GM23338 (cell line): ENCODE results near the gene HOXB5.

ENCODE experiments used
- CREB1 ChIP-seq: fragments of 250-450 bp; sonication (Bioruptor Pico); IDR thresholded peaks from 2 replicates; pipeline ENCODE4 v1.5.0; 2020; ENCODE audit warnings: low read depth, mild to moderate bottlenecking, moderate library complexity
- EZH2 ChIP-seq: fragments of 200-600 bp; sonication (generic); IDR thresholded peaks from one replicate; pipeline ENCODE4 v1.8.0; 2017; ENCODE audit warnings: antibody characterized with exemption, mild to moderate bottlenecking, low read depth; ENCODE audit not compliant: unreplicated experiment
- EZH2phosphoT487 ChIP-seq: fragments of 200-600 bp; sonication (generic); IDR thresholded peaks from one replicate; pipeline ENCODE4 v1.8.1; 2018; ENCODE audit warnings: antibody characterized with exemption; ENCODE audit not compliant: unreplicated experiment
- JUNB ChIP-seq: IDR thresholded peaks from one replicate; pipeline ENCODE4 v1.6.1; 2016; ENCODE audit warnings: antibody characterized with exemption; ENCODE audit not compliant: unreplicated experiment
- NANOG ChIP-seq: IDR thresholded peaks from 2 replicates; pipeline ENCODE4 v1.6.1; 2016; ENCODE audit warnings: antibody characterized with exemption, borderline replicate concordance
- POLR2AphosphoS5 ChIP-seq: IDR thresholded peaks from 2 replicates; pipeline ENCODE4 v1.6.1; 2016; ENCODE audit warnings: antibody characterized with exemption, low read depth
- ZNF114 ChIP-seq: fragments of 250-450 bp; sonication (Bioruptor Pico); IDR thresholded peaks from 2 replicates; pipeline ENCODE4 v1.5.0; 2020; ENCODE audit warnings: mild to moderate bottlenecking, moderate library complexity
- ZNF331 ChIP-seq: fragments of 250-450 bp; sonication (Bioruptor Pico); IDR thresholded peaks from 2 replicates; pipeline ENCODE4 v1.5.0; 2020; ENCODE audit warnings: low read depth, mild to moderate bottlenecking, moderate library complexity
- TF ChIP-seq, protein P1 (sequence below), 2 experiments: fragments of 200-600 bp in 1 of 2; sonication (generic) in 1 of 2; conservative IDR thresholded peaks; 2 replicates each; pipeline versions ENCODE4 v1.5.1 to v1.6.1; 2016 to 2017; ENCODE audit warnings: antibody characterized with exemption in 2 of 2, low read depth in 2 of 2, mild to moderate bottlenecking in 2 of 2, moderate library complexity in 1 of 2
- TF ChIP-seq, protein P2 (sequence below): IDR thresholded peaks from one replicate; pipeline ENCODE4 v1.6.1; 2018; ENCODE audit warnings: antibody characterized with exemption; ENCODE audit not compliant: unreplicated experiment

DNA sequence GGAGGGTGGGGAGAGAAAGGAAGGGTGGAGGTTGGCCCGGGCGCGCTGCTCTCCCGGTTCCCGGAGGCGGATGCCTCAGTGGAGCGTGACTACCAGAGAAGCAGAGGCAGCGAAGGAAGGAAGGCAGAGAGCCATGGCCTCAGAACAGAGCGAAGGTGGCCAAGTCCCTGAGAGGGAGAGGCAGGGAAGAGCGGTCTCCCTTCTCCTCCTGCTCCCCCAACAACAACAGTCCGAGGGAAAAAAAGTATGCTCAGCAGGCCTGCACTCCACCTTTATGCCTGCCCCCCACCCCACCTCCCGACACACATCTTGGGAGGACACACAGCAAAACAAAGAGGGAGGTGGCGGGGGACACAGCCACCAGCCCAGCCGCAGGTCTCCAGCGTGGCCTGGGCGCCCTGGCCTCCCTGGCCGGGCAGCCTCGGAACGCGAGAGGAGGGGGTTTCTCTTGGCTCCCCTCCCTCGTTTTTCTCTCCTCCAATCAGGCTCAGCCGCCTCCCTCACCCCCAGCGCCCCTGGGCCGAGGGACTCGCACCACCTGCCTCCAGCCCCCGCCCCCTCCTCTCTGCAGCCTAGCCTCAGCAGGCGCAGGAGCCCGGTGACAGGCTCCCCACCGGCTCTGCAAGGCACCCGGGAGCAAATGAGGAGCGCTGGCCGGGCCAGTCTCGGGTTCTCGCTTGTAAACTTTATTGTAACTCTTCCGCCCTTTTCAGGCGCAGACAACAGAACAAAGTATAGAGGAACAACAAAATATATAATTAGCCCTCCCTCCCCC lies 18.3 kb upstream of the HOXB5 start:
- TF ChIP-seq, protein P1, sequence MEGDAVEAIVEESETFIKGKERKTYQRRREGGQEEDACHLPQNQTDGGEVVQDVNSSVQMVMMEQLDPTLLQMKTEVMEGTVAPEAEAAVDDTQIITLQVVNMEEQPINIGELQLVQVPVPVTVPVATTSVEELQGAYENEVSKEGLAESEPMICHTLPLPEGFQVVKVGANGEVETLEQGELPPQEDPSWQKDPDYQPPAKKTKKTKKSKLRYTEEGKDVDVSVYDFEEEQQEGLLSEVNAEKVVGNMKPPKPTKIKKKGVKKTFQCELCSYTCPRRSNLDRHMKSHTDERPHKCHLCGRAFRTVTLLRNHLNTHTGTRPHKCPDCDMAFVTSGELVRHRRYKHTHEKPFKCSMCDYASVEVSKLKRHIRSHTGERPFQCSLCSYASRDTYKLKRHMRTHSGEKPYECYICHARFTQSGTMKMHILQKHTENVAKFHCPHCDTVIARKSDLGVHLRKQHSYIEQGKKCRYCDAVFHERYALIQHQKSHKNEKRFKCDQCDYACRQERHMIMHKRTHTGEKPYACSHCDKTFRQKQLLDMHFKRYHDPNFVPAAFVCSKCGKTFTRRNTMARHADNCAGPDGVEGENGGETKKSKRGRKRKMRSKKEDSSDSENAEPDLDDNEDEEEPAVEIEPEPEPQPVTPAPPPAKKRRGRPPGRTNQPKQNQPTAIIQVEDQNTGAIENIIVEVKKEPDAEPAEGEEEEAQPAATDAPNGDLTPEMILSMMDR (conservative IDR thresholded peaks at IDR 0.05; ENCODE audit: low read depth in 2 of 2): no peak
- no peak for TF ChIP-seq CREB1 (CRISPR knock-in tag)
- TF ChIP-seq ZNF114: no peak
- TF ChIP-seq POLR2AphosphoS5: no peak
- TF ChIP-seq, protein P2, sequence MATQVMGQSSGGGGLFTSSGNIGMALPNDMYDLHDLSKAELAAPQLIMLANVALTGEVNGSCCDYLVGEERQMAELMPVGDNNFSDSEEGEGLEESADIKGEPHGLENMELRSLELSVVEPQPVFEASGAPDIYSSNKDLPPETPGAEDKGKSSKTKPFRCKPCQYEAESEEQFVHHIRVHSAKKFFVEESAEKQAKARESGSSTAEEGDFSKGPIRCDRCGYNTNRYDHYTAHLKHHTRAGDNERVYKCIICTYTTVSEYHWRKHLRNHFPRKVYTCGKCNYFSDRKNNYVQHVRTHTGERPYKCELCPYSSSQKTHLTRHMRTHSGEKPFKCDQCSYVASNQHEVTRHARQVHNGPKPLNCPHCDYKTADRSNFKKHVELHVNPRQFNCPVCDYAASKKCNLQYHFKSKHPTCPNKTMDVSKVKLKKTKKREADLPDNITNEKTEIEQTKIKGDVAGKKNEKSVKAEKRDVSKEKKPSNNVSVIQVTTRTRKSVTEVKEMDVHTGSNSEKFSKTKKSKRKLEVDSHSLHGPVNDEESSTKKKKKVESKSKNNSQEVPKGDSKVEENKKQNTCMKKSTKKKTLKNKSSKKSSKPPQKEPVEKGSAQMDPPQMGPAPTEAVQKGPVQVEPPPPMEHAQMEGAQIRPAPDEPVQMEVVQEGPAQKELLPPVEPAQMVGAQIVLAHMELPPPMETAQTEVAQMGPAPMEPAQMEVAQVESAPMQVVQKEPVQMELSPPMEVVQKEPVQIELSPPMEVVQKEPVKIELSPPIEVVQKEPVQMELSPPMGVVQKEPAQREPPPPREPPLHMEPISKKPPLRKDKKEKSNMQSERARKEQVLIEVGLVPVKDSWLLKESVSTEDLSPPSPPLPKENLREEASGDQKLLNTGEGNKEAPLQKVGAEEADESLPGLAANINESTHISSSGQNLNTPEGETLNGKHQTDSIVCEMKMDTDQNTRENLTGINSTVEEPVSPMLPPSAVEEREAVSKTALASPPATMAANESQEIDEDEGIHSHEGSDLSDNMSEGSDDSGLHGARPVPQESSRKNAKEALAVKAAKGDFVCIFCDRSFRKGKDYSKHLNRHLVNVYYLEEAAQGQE: no peak
- no peak for TF ChIP-seq ZNF331
- TF ChIP-seq EZH2: peak; percentile 89
- no peak for TF ChIP-seq NANOG
- no peak for TF ChIP-seq EZH2phosphoT487
- TF ChIP-seq JUNB: no peak
